Natural killer cell (primary cell): ENCODE data around the gene ACVR2B. TPM values are rescaled to one million over a fixed set of nuclear protein-coding genes. Genes with fewer than 3 reads are reported as not detected.

ENCODE experiments used
- ATAC-seq, 3 donors: fragments of 150-1000 bp in 2 of 3; fragments of 200-7000 bp in 1 of 3; cut with Tn5 transposase; 1 replicate in 1 of 3; 2 replicates in 2 of 3; pipeline ENCODE4 v1.10.0; 2021; ENCODE audit warnings: mild to moderate bottlenecking in 2 of 3, moderate library complexity in 2 of 3
- DNase-seq, 2 donors: peaks; one replicate each; pipeline versions ENCODE4 v3.0.0 to v3.0.0-alpha.2; 2013 to 2021; ENCODE audit warnings: mixed read lengths in 1 of 2
- H3K27ac ChIP-seq: one replicate; pipeline ENCODE4 v1.5.1; 2013; ENCODE audit warnings: mild to moderate bottlenecking, low read length
- H3K27me3 ChIP-seq: one replicate; pipeline ENCODE4 v1.6.1; 2013; ENCODE audit warnings: low read length; ENCODE audit not compliant: control insufficient read depth, insufficient read depth
- H3K36me3 ChIP-seq: one replicate; pipeline ENCODE4 v1.6.1; 2013; ENCODE audit warnings: low read length; ENCODE audit not compliant: control insufficient read depth, insufficient read depth
- H3K4me1 ChIP-seq: one replicate; pipeline ENCODE4 v1.6.1; 2013; ENCODE audit warnings: low read length; ENCODE audit not compliant: control insufficient read depth, insufficient read depth
- H3K4me3 ChIP-seq: one replicate; pipeline ENCODE4 v1.5.1; 2013; ENCODE audit warnings: low read length
- H3K9me3 ChIP-seq: one replicate; pipeline ENCODE4 v1.6.1; 2013; ENCODE audit warnings: low read length; ENCODE audit not compliant: control insufficient read depth, insufficient read depth
- H3K27ac Mint-ChIP-seq, 2 donors: one replicate each; pipeline ENCODE4 v1.8.0; 2022; ENCODE audit warnings: mild to moderate bottlenecking in 2 of 2, mixed read lengths in 2 of 2, moderate library complexity in 1 of 2
- H3K27me3 Mint-ChIP-seq, 2 donors: one replicate each; pipeline ENCODE4 v1.8.0; 2022; ENCODE audit warnings: low read depth in 2 of 2, mixed read lengths in 2 of 2
- H3K36me3 Mint-ChIP-seq: one replicate; pipeline ENCODE4 v1.8.0; 2022; ENCODE audit warnings: mixed read lengths
- H3K4me1 Mint-ChIP-seq, 2 donors: one replicate each; pipeline ENCODE4 v1.8.0; 2022; ENCODE audit warnings: mixed read lengths in 2 of 2
- H3K4me3 Mint-ChIP-seq: one replicate; pipeline ENCODE4 v1.8.0; 2022; ENCODE audit warnings: mild to moderate bottlenecking, moderate library complexity, mixed read lengths
- H3K9me3 Mint-ChIP-seq, 2 donors: one replicate each; pipeline ENCODE4 v1.8.0; 2022; ENCODE audit warnings: mixed read lengths in 2 of 2
- CTCF ChIP-seq: fragments of 200-600 bp; IDR thresholded peaks from one replicate; pipeline ENCODE4 v1.8.0; 2022; ENCODE audit warnings: antibody characterized with exemption
- WGBS: methylation state at CpG from one replicate; pipeline ENCODE4 v1.1.7; 2013; ENCODE audit warnings: missing lambda C conversion rate; ENCODE audit not compliant: insufficient coverage; 5-methylcytosine and 5-hydroxymethylcytosine counted together
- intact Hi-C: fragments of 100-400 bp; cut with micrococcal nuclease; formaldehyde crosslinking; loops from one replicate; pipeline ENCODE4 v1.14.2; 2022
- total RNA-seq, 4 donors: library from RNA; stranded (reverse); fragments of 120-200 nt in 1 of 4; gene quantifications; one replicate each; pipeline versions ENCODE4 v1.2.3 to v1.2.4, GENCODE V29; 2013 to 2022

The ACVR2B gene
- total RNA-seq, 3 donors from 2014 or later (not counting 1 experiment from before 2014, with no cell fraction given) = 1.6 to 3.1 (median 2.7) TPM

GRCh38 chr3:38533285-38533976 lies 79.7 kb downstream of the ACVR2B start:
- DNase-seq (no peak), ATAC-seq (peak in 1 of 3 donors; percentile 30)
- no peaks in the 10 kb centered on the region for H3K27me3 ChIP-seq
- H3K27me3 Mint-ChIP-seq = no peaks in the 10 kb centered on the region
- H3K36me3 Mint-ChIP-seq = peaks cover 12% of the 10 kb centered on the region
- no peaks in the 10 kb centered on the region for H3K9me3 Mint-ChIP-seq
- peaks cover 3% of the 10 kb centered on the region for H3K36me3 ChIP-seq
- intact Hi-C loops = no loop called here
- no peaks in the 10 kb centered on the region for H3K4me1 ChIP-seq
- H3K27ac Mint-ChIP-seq = no peak overlapping the region
- peaks cover 5 to 16% of the 10 kb centered on the region in 2 donors for H3K4me1 Mint-ChIP-seq
- H3K4me3 Mint-ChIP-seq = no peak overlapping the region
- H3K27ac ChIP-seq = no peak overlapping the region
- no peak for TF ChIP-seq CTCF
- no peak overlapping the region for H3K4me3 ChIP-seq
- WGBS = 94% methylated on average over 8 of the region's 13 CpGs
- no peaks in the 10 kb centered on the region for H3K9me3 ChIP-seq

GRCh38 chr3:38534180-38534579 lies 80.5 kb downstream of the ACVR2B start:
- Histone ChIP-seq H3K9me3 (no peaks in the 10 kb centered on the region), H3K27ac (no peak overlapping the region), H3K4me3 (no peak overlapping the region), H3K36me3 (peaks cover 3% of the 10 kb centered on the region), H3K4me1 (no peaks in the 10 kb centered on the region), H3K27me3 (no peaks in the 10 kb centered on the region)
- H3K27me3 Mint-ChIP-seq = no peaks in the 10 kb centered on the region
- no peak overlapping the region for H3K27ac Mint-ChIP-seq
- 100% methylated on average over 2 of the region's 2 CpGs for WGBS
- no peak overlapping the region for H3K4me3 Mint-ChIP-seq
- H3K9me3 Mint-ChIP-seq = no peaks in the 10 kb centered on the region
- intact Hi-C loops = no loop called here
- TF ChIP-seq CTCF = no peak
- ATAC-seq (no peak), DNase-seq (no peak)
- peaks cover 5 to 16% of the 10 kb centered on the region in 2 donors for H3K4me1 Mint-ChIP-seq
- peaks cover 12% of the 10 kb centered on the region for H3K36me3 Mint-ChIP-seq

GRCh38 chr3:38534604-38535003 lies 80.9 kb downstream of the ACVR2B start:
- no peaks in the 10 kb centered on the region for H3K9me3 Mint-ChIP-seq
- ATAC-seq (no peak), DNase-seq (no peak)
- no CpG with 5 or more reads among the region's 7 CpGs for WGBS
- no peaks in the 10 kb centered on the region for H3K27me3 Mint-ChIP-seq
- H3K27me3 ChIP-seq = no peaks in the 10 kb centered on the region
- H3K4me1 ChIP-seq = no peaks in the 10 kb centered on the region
- intact Hi-C loops = no loop called here
- TF ChIP-seq CTCF = no peak
- H3K36me3 ChIP-seq = peaks cover 3% of the 10 kb centered on the region
- no peak overlapping the region for H3K4me3 Mint-ChIP-seq
- peaks cover 5 to 16% of the 10 kb centered on the region in 2 donors for H3K4me1 Mint-ChIP-seq
- H3K4me3 ChIP-seq = no peak overlapping the region
- no peak overlapping the region for H3K27ac ChIP-seq
- no peak overlapping the region for H3K27ac Mint-ChIP-seq
- H3K36me3 Mint-ChIP-seq = peaks cover 12% of the 10 kb centered on the region
- H3K9me3 ChIP-seq = no peaks in the 10 kb centered on the region

GRCh38 chr3:38536671-38537070 lies 83.0 kb downstream of the ACVR2B start:
- H3K9me3 ChIP-seq = no peaks in the 10 kb centered on the region
- peaks cover 3% of the 10 kb centered on the region for H3K36me3 ChIP-seq
- 95% methylated on average over 3 of the region's 3 CpGs for WGBS
- ATAC-seq (no peak), DNase-seq (no peak)
- H3K9me3 Mint-ChIP-seq = no peaks in the 10 kb centered on the region
- peaks cover 12% of the 10 kb centered on the region for H3K36me3 Mint-ChIP-seq
- TF ChIP-seq CTCF = no peak
- no peak overlapping the region for H3K4me3 Mint-ChIP-seq
- no peaks in the 10 kb centered on the region for H3K4me1 ChIP-seq
- intact Hi-C loops = no loop called here
- peak overlapping the region in 1 of 2 donors; percentile 4 for H3K27ac Mint-ChIP-seq
- no peaks in the 10 kb centered on the region for H3K27me3 ChIP-seq
- H3K27me3 Mint-ChIP-seq = no peaks in the 10 kb centered on the region
- peaks cover 5 to 16% of the 10 kb centered on the region in 2 donors for H3K4me1 Mint-ChIP-seq
- no peak overlapping the region for H3K27ac ChIP-seq
- no peak overlapping the region for H3K4me3 ChIP-seq
